Astrocyte (in vitro differentiated cells and primary cell): Measurements from ENCODE around the gene GLT8D2.

Experiments
- EZH2 ChIP-seq: IDR thresholded peaks from 2 replicates; pipeline ENCODE4 v1.6.1; 2012; ENCODE audit warnings: mild to moderate bottlenecking, low read length, inconsistent platforms; ENCODE audit not compliant: insufficient read depth
- TF ChIP-seq, protein P1 (sequence below): IDR thresholded peaks from 2 replicates; pipeline ENCODE4 v1.5.1; 2011; ENCODE audit warnings: low read depth, mild to moderate bottlenecking, inconsistent platforms, low read length, moderate library complexity; ENCODE audit not compliant: insufficient read depth

DNA sequence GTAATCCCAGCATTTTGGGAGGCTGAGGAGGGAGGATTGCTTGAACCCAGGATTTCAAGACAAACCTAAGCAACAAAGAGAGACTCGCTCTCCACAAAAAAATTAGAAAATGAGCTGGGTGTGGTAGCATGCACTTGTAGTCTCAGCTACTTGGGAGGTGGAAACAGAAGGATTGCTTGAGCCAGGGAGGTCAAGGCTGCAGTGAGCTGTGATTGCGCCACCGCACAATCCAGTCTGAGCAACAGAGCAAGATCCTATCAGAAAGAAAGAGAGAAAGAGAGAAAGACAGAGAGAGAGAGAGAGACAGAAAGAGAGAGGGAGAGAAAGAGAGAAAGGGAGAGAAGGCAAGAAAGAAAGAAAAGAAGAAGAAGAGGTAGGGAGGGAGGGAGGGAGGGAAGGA is 47.3 kb downstream of the GLT8D2 start:
- TF ChIP-seq, protein P1, sequence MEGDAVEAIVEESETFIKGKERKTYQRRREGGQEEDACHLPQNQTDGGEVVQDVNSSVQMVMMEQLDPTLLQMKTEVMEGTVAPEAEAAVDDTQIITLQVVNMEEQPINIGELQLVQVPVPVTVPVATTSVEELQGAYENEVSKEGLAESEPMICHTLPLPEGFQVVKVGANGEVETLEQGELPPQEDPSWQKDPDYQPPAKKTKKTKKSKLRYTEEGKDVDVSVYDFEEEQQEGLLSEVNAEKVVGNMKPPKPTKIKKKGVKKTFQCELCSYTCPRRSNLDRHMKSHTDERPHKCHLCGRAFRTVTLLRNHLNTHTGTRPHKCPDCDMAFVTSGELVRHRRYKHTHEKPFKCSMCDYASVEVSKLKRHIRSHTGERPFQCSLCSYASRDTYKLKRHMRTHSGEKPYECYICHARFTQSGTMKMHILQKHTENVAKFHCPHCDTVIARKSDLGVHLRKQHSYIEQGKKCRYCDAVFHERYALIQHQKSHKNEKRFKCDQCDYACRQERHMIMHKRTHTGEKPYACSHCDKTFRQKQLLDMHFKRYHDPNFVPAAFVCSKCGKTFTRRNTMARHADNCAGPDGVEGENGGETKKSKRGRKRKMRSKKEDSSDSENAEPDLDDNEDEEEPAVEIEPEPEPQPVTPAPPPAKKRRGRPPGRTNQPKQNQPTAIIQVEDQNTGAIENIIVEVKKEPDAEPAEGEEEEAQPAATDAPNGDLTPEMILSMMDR, result no peak
- TF ChIP-seq EZH2, result no peak
